ENCODE measurements around the gene FOXN1. TPM values are rescaled to one million over a fixed set of nuclear protein-coding genes. Genes with fewer than 3 reads are reported as not detected.

FOXN1 gene
- total and polyA plus RNA-seq, 10 of the 15 experiments (the other 5 are each of a cell fraction or from before 2014, with no cell fraction given) = not detected

DNA sequence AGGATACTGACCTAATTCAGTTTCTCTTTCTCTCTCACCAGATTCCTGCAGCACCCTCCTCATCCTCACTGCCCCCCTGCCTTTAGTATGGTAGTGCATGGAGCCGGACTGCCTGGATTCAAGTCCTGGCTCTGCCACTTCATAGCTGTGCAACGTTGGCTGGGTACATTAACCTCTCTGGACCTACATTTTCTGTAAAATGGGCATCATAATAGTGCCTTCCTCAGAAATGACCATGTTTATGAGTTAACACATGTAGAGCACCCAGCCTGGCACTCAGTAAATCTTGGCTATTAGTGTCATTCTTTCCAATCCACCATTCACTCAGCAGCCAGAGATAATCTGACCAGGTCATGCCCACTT, 39.0 kb downstream of the FOXN1 start:
- Histone ChIP-seq H4K20me1 (ENCODE audit: control insufficient read depth, insufficient read depth) (no peaks in the 10 kb centered on the region), H3K79me2 (ENCODE audit: control insufficient read depth, insufficient read depth, low read length) (peaks cover 27% of the 10 kb centered on the region), H3K4me1 (ENCODE audit: control insufficient read depth, insufficient read depth, low read length) (peaks cover 32% of the 10 kb centered on the region), H3K36me3 (ENCODE audit: control insufficient read depth in 2 of 2, insufficient read depth in 2 of 2, low read length in 1 of 2) (peaks cover 2 to 3% of the 10 kb centered on the region in 2 experiments; a peak in 1 of 4 replicates), H3K27ac (ENCODE audit: control insufficient read depth, insufficient read depth) (no peak overlapping the region), H3K4me3 (no peak overlapping the region), H3K27me3 (replicated peaks in 1 of 2; ENCODE audit: control insufficient read depth in 2 of 2, insufficient read depth in 2 of 2, low read length in 1 of 2) (no peaks in the 10 kb centered on the region), H3K4me2 (ENCODE audit: control insufficient read depth, insufficient read depth) (no peak overlapping the region), H3K9me3 (replicated peaks; ENCODE audit: control insufficient read depth, insufficient read depth, low read length) (no peaks in the 10 kb centered on the region), H2AFZ (ENCODE audit: control insufficient read depth, low read depth, low read length) (no peak overlapping the region), H3K9ac (ENCODE audit: control insufficient read depth, insufficient read depth, low read length) (no peak overlapping the region)
- no TSS peak for BruUV-seq (replicated peaks)
- RAD21 ChIA-PET (ENCODE audit: unreplicated experiment) = interaction anchor here (0.6 to 1.0 kb wide), 2 partner anchors 25 to 47 kb away, joined by 3 read pairs; no protein-coding TSS in a partner anchor
- CTCF ChIA-PET = interaction anchor here (0.6 to 13.9 kb wide), 3 partner anchors 48 to 198 kb away, joined by 3 to 316 read pairs (median 88); partner anchors contain the start of gene RSKR
- no peak for FAIRE-seq
- 49% methylated on average over 2 of the region's 2 CpGs for WGBS (ENCODE audit: insufficient coverage, insufficient replicate concordance, low lambda C conversion rate, missing lambda C conversion rate)
- POLR2A ChIA-PET = interaction anchor here (0.6 to 0.9 kb wide), 2 partner anchors 44 to 246 kb away, joined by 3 to 4 read pairs; no protein-coding TSS in a partner anchor
- no peak for ATAC-seq
- in situ Hi-C loops (cut with MboI) (loop anchor here (5.0 to 10.0 kb wide), 2 partner anchors 48 to 170 kb away; partner anchors contain the start of genes SARM1 and VTN), intact Hi-C loops (cut with micrococcal nuclease; ENCODE audit: unreplicated experiment) (loop anchor here (2.0 to 10.0 kb wide), 3 partner anchors 44 to 170 kb away; partner anchors contain the start of genes SARM1 and VTN)
- DNase-seq (ENCODE audit: low read depth, low spot score) = no peak
- TF ChIP-seq PAX8 (IDR thresholded peaks at IDR 0.05) (no peak), SMAD1 (IDR thresholded peaks at IDR 0.05; ENCODE audit: low read depth, partially characterized antibody) (no peak), ZNF274 (IDR thresholded peaks at IDR 0.05; ENCODE audit: insufficient read depth, insufficient read length) (no peak), NKRF (conservative IDR thresholded peaks at IDR 0.05) (no peak)
- SMC1A ChIA-PET (ENCODE audit: uncharacterized antibody, unreplicated experiment) = interaction anchor here (0.7 kb wide), 1 partner anchor 45 kb away, joined by 3 read pairs; no protein-coding TSS in a partner anchor

Measured in GM12878 (cell line).